Nephron (organoid): Measurements from ENCODE around the gene MAP3K13.

Experiments
- H3K27ac Mint-ChIP-seq, 3 experiments: 2 replicates each; pipeline ENCODE4 v1.8.0; 2020; ENCODE audit warnings: mixed read lengths in 3 of 3, mild to moderate bottlenecking in 2 of 3, moderate library complexity in 1 of 3
- H3K27me3 Mint-ChIP-seq: 2 replicates; pipeline ENCODE4 v1.8.0; 2021; ENCODE audit warnings: low read depth, mild to moderate bottlenecking, moderate library complexity, mixed read lengths
- H3K36me3 Mint-ChIP-seq: 2 replicates; pipeline ENCODE4 v1.8.0; 2020; ENCODE audit warnings: low read depth, mixed read lengths
- H3K4me1 Mint-ChIP-seq: 2 replicates; pipeline ENCODE4 v1.8.0; 2020; ENCODE audit warnings: mixed read lengths
- H3K4me3 Mint-ChIP-seq, 3 experiments: 2 replicates each; pipeline ENCODE4 v1.8.0; 2020; ENCODE audit warnings: mild to moderate bottlenecking in 3 of 3, mixed read lengths in 3 of 3, moderate library complexity in 2 of 3
- H3K9me3 Mint-ChIP-seq: 2 replicates; pipeline ENCODE4 v1.8.0; 2020; ENCODE audit warnings: mixed read lengths
- TF ChIP-seq, protein P1 (sequence below), 3 experiments: fragments of 200-600 bp; sonication (generic); IDR thresholded peaks; one replicate each; pipeline ENCODE4 v1.5.0; 2021; ENCODE audit warnings: antibody characterized with exemption in 3 of 3; ENCODE audit not compliant: unreplicated experiment in 3 of 3

MAP3K13 gene

GRCh38 chr3:185486394-185486793, 123.5 kb downstream of the MAP3K13 start:
- peaks cover 36% of the 10 kb centered on the region for H3K36me3 Mint-ChIP-seq

DNA sequence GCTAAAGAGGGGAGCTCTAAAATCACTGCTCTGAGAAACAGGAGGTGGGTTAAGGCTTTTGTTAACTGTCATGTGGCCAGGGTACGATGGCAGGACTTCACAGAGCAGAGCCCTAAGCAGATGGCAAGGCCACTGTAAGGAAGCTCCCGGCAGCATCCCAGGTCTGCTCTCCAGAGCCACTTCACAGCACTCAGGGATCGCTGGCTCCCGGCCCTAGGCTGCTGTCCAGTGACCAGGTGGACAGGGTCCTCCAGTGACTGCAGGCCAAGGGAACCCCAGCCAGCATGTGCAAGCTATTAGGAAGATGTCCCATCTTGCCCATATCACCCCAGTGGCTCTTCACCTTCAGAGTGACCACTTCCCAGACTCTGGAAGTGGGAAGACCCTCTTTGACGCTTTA, 125.5 kb downstream of the MAP3K13 start:
- H3K4me1 Mint-ChIP-seq: no peaks in the 10 kb centered on the region
- H3K4me3 Mint-ChIP-seq: no peak overlapping the region
- TF ChIP-seq, protein P1, sequence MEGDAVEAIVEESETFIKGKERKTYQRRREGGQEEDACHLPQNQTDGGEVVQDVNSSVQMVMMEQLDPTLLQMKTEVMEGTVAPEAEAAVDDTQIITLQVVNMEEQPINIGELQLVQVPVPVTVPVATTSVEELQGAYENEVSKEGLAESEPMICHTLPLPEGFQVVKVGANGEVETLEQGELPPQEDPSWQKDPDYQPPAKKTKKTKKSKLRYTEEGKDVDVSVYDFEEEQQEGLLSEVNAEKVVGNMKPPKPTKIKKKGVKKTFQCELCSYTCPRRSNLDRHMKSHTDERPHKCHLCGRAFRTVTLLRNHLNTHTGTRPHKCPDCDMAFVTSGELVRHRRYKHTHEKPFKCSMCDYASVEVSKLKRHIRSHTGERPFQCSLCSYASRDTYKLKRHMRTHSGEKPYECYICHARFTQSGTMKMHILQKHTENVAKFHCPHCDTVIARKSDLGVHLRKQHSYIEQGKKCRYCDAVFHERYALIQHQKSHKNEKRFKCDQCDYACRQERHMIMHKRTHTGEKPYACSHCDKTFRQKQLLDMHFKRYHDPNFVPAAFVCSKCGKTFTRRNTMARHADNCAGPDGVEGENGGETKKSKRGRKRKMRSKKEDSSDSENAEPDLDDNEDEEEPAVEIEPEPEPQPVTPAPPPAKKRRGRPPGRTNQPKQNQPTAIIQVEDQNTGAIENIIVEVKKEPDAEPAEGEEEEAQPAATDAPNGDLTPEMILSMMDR (IDR thresholded peaks at IDR 0.05; ENCODE audit: unreplicated experiment in 3 of 3): no peak
- peaks cover 35% of the 10 kb centered on the region for H3K36me3 Mint-ChIP-seq
- no peak overlapping the region for H3K27ac Mint-ChIP-seq
- no peaks in the 10 kb centered on the region for H3K9me3 Mint-ChIP-seq
- H3K27me3 Mint-ChIP-seq: no peaks in the 10 kb centered on the region

More at GRCh38 chr3:185486394-185486793, 123.5 kb downstream of the MAP3K13 start:
- no peaks in the 10 kb centered on the region for H3K27me3 Mint-ChIP-seq
- H3K4me3 Mint-ChIP-seq: no peak overlapping the region
- H3K9me3 Mint-ChIP-seq: no peaks in the 10 kb centered on the region
- H3K4me1 Mint-ChIP-seq: no peaks in the 10 kb centered on the region
- H3K27ac Mint-ChIP-seq: no peak overlapping the region
- TF ChIP-seq, protein P1 (IDR thresholded peaks at IDR 0.05; ENCODE audit: unreplicated experiment in 3 of 3): no peak

- Mint-ChIP-seq H3K4me1 (no peaks in the 10 kb centered on the region), H3K27ac (no peak overlapping the region), H3K36me3 (peaks cover 41% of the 10 kb centered on the region), H3K9me3 (no peaks in the 10 kb centered on the region), H3K27me3 (no peaks in the 10 kb centered on the region), H3K4me3 (no peak overlapping the region)
- TF ChIP-seq, protein P1 (IDR thresholded peaks at IDR 0.05; ENCODE audit: unreplicated experiment in 3 of 3): no peak
Observed at GRCh38 chr3:185489462-185489861, 126.5 kb downstream of the MAP3K13 start.

DNA sequence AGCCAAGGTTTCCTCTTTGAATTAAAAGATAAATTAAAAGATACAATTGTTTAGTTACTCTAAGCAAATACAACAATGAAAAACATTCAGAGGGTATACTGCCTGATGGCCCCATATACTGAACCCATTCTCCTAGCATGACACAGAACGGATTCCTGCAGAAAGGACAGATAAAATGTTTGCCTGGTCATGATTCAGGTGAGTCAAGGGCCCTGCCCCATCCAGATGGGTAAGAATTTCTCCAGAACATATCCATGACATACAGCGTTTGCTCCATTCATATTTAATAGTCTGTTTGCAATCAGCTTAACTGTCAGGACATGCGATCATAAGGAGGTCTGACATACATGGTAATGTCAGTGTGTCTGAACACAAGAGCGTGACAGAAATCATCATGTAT, 127.3 kb downstream of the MAP3K13 start:
- H3K4me3 Mint-ChIP-seq: no peak overlapping the region
- H3K4me1 Mint-ChIP-seq: no peaks in the 10 kb centered on the region
- TF ChIP-seq, protein P1 (IDR thresholded peaks at IDR 0.05; ENCODE audit: unreplicated experiment in 3 of 3): no peak
- H3K36me3 Mint-ChIP-seq: peaks cover 46% of the 10 kb centered on the region
- H3K27me3 Mint-ChIP-seq: no peaks in the 10 kb centered on the region
- no peak overlapping the region for H3K27ac Mint-ChIP-seq
- no peaks in the 10 kb centered on the region for H3K9me3 Mint-ChIP-seq

DNA sequence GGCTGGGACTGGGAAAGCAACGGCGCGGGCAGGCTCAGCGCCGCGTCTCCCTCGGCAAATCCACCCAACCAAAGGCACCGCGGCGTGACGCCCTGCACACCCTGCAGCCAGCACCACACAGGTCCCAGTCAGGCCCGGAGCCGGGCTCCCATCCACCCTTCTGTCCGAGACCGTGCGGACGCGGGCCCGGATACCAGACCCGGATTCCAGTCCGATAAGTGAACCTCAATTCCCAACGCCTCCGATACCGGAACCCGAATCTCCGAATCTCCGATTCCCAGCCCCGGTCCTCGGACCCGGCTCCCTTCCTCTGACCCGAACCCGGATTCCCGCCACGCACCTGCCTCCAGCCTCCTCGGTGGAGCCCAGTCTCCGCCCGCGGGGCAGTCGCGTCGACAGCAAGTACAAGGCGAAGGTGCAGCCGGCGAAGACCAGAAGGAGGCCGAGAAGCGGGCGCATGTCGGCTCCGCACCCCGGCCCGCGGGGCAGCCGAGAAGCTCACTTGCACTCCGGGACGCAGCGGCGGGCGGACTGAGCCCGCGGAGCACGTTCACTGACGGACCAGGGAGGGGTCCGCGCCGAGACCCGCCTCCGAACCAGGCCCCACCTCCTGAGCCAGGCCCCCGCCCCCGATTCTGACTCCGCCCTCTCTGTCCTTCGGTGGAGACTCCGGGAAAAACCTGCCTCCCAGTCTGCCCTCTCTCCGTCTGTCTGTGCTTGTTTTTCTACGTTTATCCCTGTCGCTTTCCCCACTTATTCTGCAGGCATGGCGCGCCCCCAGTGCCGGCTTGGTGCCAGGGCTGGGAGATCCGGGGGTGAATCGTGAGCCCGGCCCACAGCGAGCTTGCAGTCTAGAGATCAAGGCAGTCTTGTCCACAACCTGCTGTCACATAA, 135.8 kb downstream of the MAP3K13 start, which contains the start of gene TMEM41A:
Gene TMEM41A (minus strand): TSS at position 533 of the 894 bp plus-strand sequence. CDS start 74 bp downstream, at position 459.
- no peaks in the 10 kb centered on the region for H3K9me3 Mint-ChIP-seq
- H3K4me1 Mint-ChIP-seq: peaks cover 5% of the 10 kb centered on the region
- H3K27ac Mint-ChIP-seq: peak within 1 kb of the TSS; percentile 85 to 96 (median 90)
- H3K27me3 Mint-ChIP-seq: no peaks in the 10 kb centered on the region
- H3K4me3 Mint-ChIP-seq: peak within 1 kb of the TSS; percentile 94 to 97 (median 94)
- H3K36me3 Mint-ChIP-seq: peaks cover 17% of the 10 kb centered on the region
- TF ChIP-seq, protein P1 (IDR thresholded peaks at IDR 0.05; ENCODE audit: unreplicated experiment in 3 of 3): peak in 1 of 3 experiments; percentile 22
